Osteoblast (primary cell): Measurements from ENCODE around the gene SLC22A13. TPM values are rescaled to one million over a fixed set of nuclear protein-coding genes. Genes with fewer than 3 reads are reported as not detected.

ENCODE experiments used
- DNase-seq: peaks from one replicate; pipeline ENCODE4 v3.0.0; 2011; ENCODE audit warnings: low spot score, mixed read lengths; ENCODE audit not compliant: insufficient read length; ENCODE audit errors: missing footprints
- H2AFZ ChIP-seq: 2 replicates; pipeline ENCODE4 v1.6.0; 2011; ENCODE audit warnings: mild to moderate bottlenecking, low read length
- H3K27ac ChIP-seq: 2 replicates; pipeline ENCODE4 v1.5.1; 2011; ENCODE audit warnings: mild to moderate bottlenecking, low read depth, low read length, moderate library complexity
- H3K27me3 ChIP-seq: 2 replicates; pipeline ENCODE4 v1.6.0; 2012; ENCODE audit warnings: mild to moderate bottlenecking, control low read depth, inconsistent platforms, low read length, moderate library complexity; ENCODE audit not compliant: insufficient read depth
- H3K36me3 ChIP-seq: 2 replicates; pipeline ENCODE4 v1.5.1; 2011; ENCODE audit warnings: mild to moderate bottlenecking, low read length, control low read depth, moderate library complexity; ENCODE audit not compliant: insufficient read depth
- H3K4me1 ChIP-seq: 2 replicates; pipeline ENCODE4 v1.5.1; 2011; ENCODE audit warnings: mild to moderate bottlenecking, low read length, control low read depth, moderate library complexity; ENCODE audit not compliant: insufficient read depth
- H3K4me2 ChIP-seq: 2 replicates; pipeline ENCODE4 v1.6.0; 2011; ENCODE audit warnings: mild to moderate bottlenecking, low read length; ENCODE audit not compliant: insufficient read depth
- H3K4me3 ChIP-seq: fragments of 200-600 bp; sonication (generic); 3 replicates; pipeline ENCODE4 v1.5.1; 2012; ENCODE audit warnings: mild to moderate bottlenecking, low read length, inconsistent platforms; ENCODE audit not compliant: insufficient read depth
- H3K79me2 ChIP-seq: 2 replicates; pipeline ENCODE4 v1.6.0; 2012; ENCODE audit warnings: mild to moderate bottlenecking, low read length, control low read depth, inconsistent platforms; ENCODE audit not compliant: insufficient read depth
- H3K9me3 ChIP-seq: 2 replicates; pipeline ENCODE4 v1.5.1; 2011; ENCODE audit warnings: low read depth, low read length, control low read depth
- H4K20me1 ChIP-seq: 2 replicates; pipeline ENCODE4 v1.6.0; 2012; ENCODE audit warnings: mild to moderate bottlenecking, low read length, control low read depth; ENCODE audit not compliant: insufficient read depth
- total RNA-seq: library from RNA; depleted of rRNA; stranded (reverse); fragments of >200 nt; gene quantifications from 2 replicates; pipeline ENCODE4 v1.2.3, GENCODE V29; 2012
- TF ChIP-seq, protein P1 (sequence below): IDR thresholded peaks from 2 replicates; pipeline ENCODE4 v1.5.1; 2011; ENCODE audit warnings: mild to moderate bottlenecking, low read depth, low read length, moderate library complexity; ENCODE audit errors: extremely low read depth

The SLC22A13 gene
- total RNA-seq, 1 donor: 0.36 TPM

DNA sequence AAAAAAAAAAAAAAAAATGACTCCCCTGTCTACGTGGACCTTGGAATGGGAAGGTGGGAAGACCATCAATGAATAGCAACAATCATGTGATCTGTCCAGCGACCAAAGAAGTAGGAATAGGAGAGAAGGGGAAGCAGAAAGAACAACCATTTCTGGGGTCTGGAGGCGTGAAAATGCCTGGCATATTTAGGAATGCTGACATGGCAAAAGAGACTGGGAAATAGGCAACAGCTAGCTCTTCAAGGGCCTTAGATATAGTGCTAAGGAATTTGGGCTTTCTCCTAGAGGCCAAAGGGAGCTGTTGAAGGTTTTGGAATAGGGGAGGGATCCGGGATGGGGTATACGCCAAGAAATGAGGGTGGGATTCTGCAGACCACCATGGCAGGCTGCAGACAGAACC, 5.9 kb downstream of the SLC22A13 start:
- no peak overlapping the region for H2AFZ ChIP-seq
- no peaks in the 10 kb centered on the region for H3K27me3 ChIP-seq
- TF ChIP-seq, protein P1, sequence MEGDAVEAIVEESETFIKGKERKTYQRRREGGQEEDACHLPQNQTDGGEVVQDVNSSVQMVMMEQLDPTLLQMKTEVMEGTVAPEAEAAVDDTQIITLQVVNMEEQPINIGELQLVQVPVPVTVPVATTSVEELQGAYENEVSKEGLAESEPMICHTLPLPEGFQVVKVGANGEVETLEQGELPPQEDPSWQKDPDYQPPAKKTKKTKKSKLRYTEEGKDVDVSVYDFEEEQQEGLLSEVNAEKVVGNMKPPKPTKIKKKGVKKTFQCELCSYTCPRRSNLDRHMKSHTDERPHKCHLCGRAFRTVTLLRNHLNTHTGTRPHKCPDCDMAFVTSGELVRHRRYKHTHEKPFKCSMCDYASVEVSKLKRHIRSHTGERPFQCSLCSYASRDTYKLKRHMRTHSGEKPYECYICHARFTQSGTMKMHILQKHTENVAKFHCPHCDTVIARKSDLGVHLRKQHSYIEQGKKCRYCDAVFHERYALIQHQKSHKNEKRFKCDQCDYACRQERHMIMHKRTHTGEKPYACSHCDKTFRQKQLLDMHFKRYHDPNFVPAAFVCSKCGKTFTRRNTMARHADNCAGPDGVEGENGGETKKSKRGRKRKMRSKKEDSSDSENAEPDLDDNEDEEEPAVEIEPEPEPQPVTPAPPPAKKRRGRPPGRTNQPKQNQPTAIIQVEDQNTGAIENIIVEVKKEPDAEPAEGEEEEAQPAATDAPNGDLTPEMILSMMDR: no peak
- H3K4me1 ChIP-seq: no peaks in the 10 kb centered on the region
- DNase-seq: no peak
- no peaks in the 10 kb centered on the region for H3K36me3 ChIP-seq
- no peak overlapping the region for H3K27ac ChIP-seq
- no peaks in the 10 kb centered on the region for H3K79me2 ChIP-seq
- H3K4me3 ChIP-seq: no peak overlapping the region
- H3K9me3 ChIP-seq: no peaks in the 10 kb centered on the region
- no peak overlapping the region for H3K4me2 ChIP-seq
- H4K20me1 ChIP-seq: no peaks in the 10 kb centered on the region

DNA sequence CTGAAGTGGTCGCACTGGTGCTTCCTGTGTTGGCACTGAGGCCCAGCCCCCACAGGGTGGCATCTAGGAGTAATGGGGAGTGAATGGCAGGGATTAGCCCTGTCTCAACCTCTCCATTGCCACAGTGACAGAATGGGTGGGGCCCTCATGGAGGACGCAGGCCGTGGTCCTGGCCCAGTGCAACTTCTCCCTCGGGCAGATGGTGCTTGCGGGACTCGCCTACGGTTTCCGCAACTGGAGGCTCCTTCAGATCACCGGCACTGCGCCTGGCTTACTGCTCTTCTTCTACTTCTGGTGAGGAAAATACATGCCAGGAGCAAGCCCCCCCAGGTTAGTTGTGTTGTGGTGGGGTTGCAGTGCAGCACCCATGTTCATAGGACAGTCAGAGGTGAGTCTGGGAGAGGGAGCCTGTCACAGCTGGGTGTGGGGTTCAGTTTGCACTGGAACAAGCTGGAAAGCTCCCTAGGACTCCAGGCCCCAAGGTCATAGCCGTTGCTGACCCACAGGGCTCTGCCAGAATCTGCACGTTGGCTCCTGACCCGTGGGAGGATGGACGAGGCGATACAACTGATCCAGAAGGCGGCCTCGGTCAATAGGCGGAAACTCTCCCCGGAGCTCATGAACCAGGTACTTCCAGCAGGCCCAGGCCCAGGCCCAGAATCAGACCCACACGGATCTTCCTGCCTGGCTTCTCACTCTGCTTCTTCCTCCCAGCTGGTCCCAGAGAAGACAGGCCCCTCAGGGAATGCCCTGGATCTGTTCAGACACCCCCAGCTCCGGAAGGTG, 9.4 kb downstream of the SLC22A13 start:
- H4K20me1 ChIP-seq: no peaks in the 10 kb centered on the region
- H3K27ac ChIP-seq: no peak overlapping the region
- no peaks in the 10 kb centered on the region for H3K4me1 ChIP-seq
- TF ChIP-seq, protein P1: no peak
- H3K79me2 ChIP-seq: no peaks in the 10 kb centered on the region
- H3K36me3 ChIP-seq: peaks cover 4% of the 10 kb centered on the region
- no peaks in the 10 kb centered on the region for H3K9me3 ChIP-seq
- no peak overlapping the region for H3K4me3 ChIP-seq
- DNase-seq: no peak
- no peak overlapping the region for H2AFZ ChIP-seq
- no peak overlapping the region for H3K4me2 ChIP-seq
- H3K27me3 ChIP-seq: no peaks in the 10 kb centered on the region

DNA sequence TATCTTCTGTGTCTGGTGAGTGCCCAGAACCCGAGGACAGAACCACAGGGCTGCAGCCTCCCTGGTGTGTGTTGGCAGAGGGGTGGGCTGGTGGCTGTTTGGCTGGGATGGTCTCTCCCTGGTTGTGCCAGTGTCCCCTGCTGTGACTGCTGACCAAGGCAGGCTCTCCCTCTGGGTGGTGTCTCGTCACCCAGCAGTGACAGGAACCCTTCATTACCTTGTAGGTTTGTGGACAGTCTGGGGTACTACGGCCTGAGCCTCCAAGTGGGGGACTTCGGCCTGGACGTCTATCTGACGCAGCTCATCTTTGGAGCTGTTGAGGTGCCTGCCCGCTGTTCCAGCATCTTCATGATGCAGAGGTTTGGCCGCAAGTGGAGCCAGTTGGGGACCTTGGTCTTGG, 10.0 kb downstream of the SLC22A13 start:
- Histone ChIP-seq H3K4me2 (no peak overlapping the region), H3K79me2 (no peaks in the 10 kb centered on the region), H4K20me1 (no peaks in the 10 kb centered on the region), H3K4me3 (no peak overlapping the region), H2AFZ (no peak overlapping the region), H3K27ac (no peak overlapping the region), H3K4me1 (no peaks in the 10 kb centered on the region), H3K27me3 (no peaks in the 10 kb centered on the region), H3K36me3 (peaks cover 4% of the 10 kb centered on the region), H3K9me3 (no peaks in the 10 kb centered on the region)
- peak; percentile 79 for DNase-seq
- TF ChIP-seq, protein P1: no peak

DNA sequence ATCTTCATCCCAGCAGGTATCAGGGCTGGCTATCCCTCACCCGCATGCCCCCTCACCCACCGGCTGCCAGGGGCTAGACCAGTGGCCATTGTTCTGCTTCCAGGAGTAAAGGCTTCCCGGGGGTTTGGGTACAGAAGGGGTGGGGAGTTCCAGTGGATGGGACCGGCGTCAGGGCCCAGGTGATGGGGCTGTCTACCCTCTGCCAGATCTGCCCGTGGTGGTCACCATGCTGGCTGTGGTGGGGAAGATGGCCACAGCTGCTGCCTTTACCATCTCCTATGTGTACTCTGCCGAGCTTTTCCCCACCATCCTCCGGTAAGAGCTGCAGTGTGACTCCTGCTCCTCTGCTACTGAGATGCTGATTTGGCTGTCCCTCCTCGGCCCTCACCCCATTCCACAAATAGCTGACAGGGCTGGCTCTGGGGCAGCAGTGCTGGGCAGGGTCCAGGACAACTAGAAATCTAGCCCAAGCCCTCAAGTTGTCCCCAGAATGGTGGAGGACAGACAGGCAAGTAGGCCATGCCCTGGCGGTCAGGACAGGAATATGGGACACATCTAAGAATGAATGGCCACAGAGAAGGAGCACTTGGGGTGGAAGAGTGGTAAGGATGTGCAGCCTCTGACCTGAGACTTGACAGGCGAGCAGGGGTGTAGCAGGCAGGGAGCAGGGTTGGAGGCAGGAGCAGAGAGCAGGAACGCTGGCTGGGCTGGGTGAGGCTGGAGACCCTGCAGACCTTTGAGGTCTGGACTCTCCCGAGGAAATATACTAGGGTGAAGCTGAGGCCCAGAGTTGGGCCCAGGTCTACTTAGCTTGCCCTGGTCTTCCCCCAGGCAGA, 10.7 kb downstream of the SLC22A13 start:
- Histone ChIP-seq H3K36me3 (peaks cover 4% of the 10 kb centered on the region), H3K9me3 (no peaks in the 10 kb centered on the region), H3K27me3 (no peaks in the 10 kb centered on the region), H3K4me3 (no peak overlapping the region), H3K79me2 (no peaks in the 10 kb centered on the region), H3K4me1 (no peaks in the 10 kb centered on the region), H2AFZ (no peak overlapping the region), H3K27ac (no peak overlapping the region), H4K20me1 (no peaks in the 10 kb centered on the region), H3K4me2 (no peak overlapping the region)
- DNase-seq: no peak
- TF ChIP-seq, protein P1: no peak
